GM19395 (cell line): ENCODE data around the gene CAPN1.

Source experiments
- ATAC-seq: cut with Tn5 transposase; IDR thresholded peaks from one replicate; pipeline ENCODE4 v1.9.1; 2021; ENCODE audit warnings: mild to moderate bottlenecking, moderate library complexity; ENCODE audit not compliant: unreplicated experiment

Gene CAPN1

GRCh38 chr11:65258988-65259387 lies 77.3 kb downstream of the CAPN1 start:
- ATAC-seq, result no peak

- no peak for ATAC-seq
Observed at GRCh38 chr11:65260302-65260701, 78.6 kb downstream of the CAPN1 start.

- peak; percentile 29 for ATAC-seq
Observed at GRCh38 chr11:65260756-65261590, 79.2 kb downstream of the CAPN1 start.
